Colonic mucosa (tissue), 4 donors: ENCODE measurements around the gene SYNJ2. TPM values are rescaled to one million over a fixed set of nuclear protein-coding genes. Genes with fewer than 3 reads are reported as not detected.

Source experiments
- DNase-seq: peaks from one replicate; pipeline ENCODE4 v3.0.0-alpha.2; 2020
- H3K27ac ChIP-seq: fragments of 200-600 bp; one replicate; pipeline ENCODE4 v1.8.0; 2021
- H3K27me3 ChIP-seq: fragments of 200-600 bp; one replicate; pipeline ENCODE4 v1.8.0; 2021
- H3K36me3 ChIP-seq: fragments of 200-600 bp; one replicate; pipeline ENCODE4 v1.8.0; 2021
- H3K4me1 ChIP-seq: fragments of 200-600 bp; one replicate; pipeline ENCODE4 v1.8.0; 2021; ENCODE audit warnings: mild to moderate bottlenecking
- H3K4me3 ChIP-seq: fragments of 200-600 bp; one replicate; pipeline ENCODE4 v1.8.0; 2021
- H3K9ac ChIP-seq, 2 donors: one replicate each; pipeline ENCODE4 v1.7.0; 2013; ENCODE audit warnings: control low read depth in 2 of 2, low read depth in 2 of 2, low read length in 2 of 2
- H3K9me3 ChIP-seq: fragments of 200-600 bp; one replicate; pipeline ENCODE4 v1.8.0; 2021
- intact Hi-C: fragments of 100-400 bp; cut with DNase I; formaldehyde crosslinking; loops from one replicate; pipeline ENCODE4 v1.14.1; 2022
- total RNA-seq, 2 donors: library from RNA; stranded (reverse); fragmentation: NEBNext Ultra II Directional in 1 of 2; extraction: Animal tissue kit (Norgen Biotek cat#: 25700) in 1 of 2; gene quantifications; one replicate each; pipeline ENCODE4 v1.2.1, GENCODE V29; 2021
- TF ChIP-seq, protein P1 (sequence below): fragments of 200-600 bp; IDR thresholded peaks from one replicate; pipeline ENCODE4 v1.8.0; 2022; ENCODE audit warnings: antibody characterized with exemption, mild to moderate bottlenecking
- donor health status: healthy.
- donor health status: DM: no; HTN: no; CAD: no.
- donor health status: DM: no; HTN: no; CAD: no.

The SYNJ2 gene
- total RNA-seq, 2 donors from 2014 or later, result 46.0 to 53.5 TPM

DNA sequence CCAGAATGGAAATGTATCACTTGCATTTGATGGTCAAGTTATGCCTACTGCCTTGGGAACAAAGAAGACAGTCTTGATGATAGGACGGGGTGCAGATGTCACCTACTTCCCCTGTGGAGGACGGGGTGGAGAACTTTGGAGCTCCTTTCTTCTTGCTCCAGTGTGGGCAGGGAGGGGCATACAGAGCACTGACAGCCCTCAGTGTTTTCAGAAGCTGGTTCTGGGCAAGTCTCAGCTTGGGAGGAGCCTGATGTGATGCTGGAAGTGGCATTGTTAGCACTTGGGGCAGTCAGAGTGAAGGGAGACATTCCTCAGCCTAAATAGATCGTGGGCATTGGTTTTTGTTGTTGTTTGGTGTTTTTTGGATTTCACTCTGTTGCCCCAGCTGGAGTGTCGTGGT is 59.7 kb downstream of the SYNJ2 start:
- Histone ChIP-seq H3K4me1 (peaks cover 11% of the 10 kb centered on the region), H3K36me3 (no peaks in the 10 kb centered on the region), H3K27me3 (no peaks in the 10 kb centered on the region), H3K9ac (peak overlapping the region in 1 of 2 donors; percentile 23), H3K4me3 (no peak overlapping the region), H3K9me3 (no peaks in the 10 kb centered on the region), H3K27ac (peak overlapping the region; percentile 61)
- TF ChIP-seq, protein P1, sequence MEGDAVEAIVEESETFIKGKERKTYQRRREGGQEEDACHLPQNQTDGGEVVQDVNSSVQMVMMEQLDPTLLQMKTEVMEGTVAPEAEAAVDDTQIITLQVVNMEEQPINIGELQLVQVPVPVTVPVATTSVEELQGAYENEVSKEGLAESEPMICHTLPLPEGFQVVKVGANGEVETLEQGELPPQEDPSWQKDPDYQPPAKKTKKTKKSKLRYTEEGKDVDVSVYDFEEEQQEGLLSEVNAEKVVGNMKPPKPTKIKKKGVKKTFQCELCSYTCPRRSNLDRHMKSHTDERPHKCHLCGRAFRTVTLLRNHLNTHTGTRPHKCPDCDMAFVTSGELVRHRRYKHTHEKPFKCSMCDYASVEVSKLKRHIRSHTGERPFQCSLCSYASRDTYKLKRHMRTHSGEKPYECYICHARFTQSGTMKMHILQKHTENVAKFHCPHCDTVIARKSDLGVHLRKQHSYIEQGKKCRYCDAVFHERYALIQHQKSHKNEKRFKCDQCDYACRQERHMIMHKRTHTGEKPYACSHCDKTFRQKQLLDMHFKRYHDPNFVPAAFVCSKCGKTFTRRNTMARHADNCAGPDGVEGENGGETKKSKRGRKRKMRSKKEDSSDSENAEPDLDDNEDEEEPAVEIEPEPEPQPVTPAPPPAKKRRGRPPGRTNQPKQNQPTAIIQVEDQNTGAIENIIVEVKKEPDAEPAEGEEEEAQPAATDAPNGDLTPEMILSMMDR, result no peak
- intact Hi-C loops, result no loop called here
- DNase-seq, result no peak

DNA sequence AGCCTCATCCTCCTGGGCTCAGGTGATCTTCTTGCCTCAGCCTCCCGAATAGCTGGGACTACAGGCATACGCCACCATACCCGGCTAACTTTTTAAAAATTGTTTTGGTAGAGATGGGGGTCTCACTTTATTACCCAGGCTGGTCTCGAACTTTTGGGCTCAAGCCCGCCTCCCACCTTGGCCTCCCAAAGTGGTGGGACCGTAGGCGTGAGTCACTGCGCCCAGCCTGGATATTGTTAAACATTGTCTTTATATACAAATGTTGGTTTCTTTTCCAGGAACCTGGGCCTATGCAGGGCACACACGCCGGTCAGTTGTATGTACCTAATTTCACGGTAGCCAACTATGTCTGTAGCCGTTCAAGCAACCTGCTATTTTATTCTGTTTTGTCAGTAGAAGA is 60.1 kb downstream of the SYNJ2 start:
- no peak for DNase-seq
- intact Hi-C loops, result no loop called here
- H3K4me1 ChIP-seq, result peaks cover 11% of the 10 kb centered on the region
- no peak overlapping the region for H3K27ac ChIP-seq
- H3K9ac ChIP-seq, result no peak overlapping the region
- H3K36me3 ChIP-seq, result no peaks in the 10 kb centered on the region
- no peaks in the 10 kb centered on the region for H3K27me3 ChIP-seq
- no peaks in the 10 kb centered on the region for H3K9me3 ChIP-seq
- no peak overlapping the region for H3K4me3 ChIP-seq
- TF ChIP-seq, protein P1, result no peak

DNA sequence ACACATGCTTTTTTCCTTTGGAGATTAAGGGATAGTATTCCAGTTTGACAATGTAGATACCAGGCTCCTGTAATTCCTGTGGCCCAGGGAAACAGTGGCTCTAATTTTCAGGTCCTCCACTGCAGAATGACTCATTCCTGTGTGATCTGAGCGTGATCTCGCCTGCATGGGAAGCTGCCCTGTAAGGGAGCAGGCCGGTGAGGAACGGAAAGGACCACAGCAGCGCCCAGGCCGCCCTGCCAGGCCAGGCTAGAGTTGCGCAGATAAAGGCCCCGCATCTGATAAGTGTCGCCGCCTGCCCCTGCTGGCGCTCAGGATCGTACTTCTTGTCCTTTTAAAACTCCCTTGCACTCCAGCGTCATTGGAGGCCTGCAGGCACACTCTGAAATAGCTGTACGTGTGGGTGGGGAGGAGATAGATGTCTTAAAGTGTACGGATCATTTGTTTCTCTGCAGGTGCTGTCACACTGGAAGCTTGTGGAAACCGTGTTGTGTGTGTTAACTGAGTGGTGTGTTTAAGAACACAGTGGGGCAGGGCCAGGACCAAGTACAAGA is 60.7 kb downstream of the SYNJ2 start:
- peaks cover 11% of the 10 kb centered on the region for H3K4me1 ChIP-seq
- no peaks in the 10 kb centered on the region for H3K9me3 ChIP-seq
- intact Hi-C loops, result no loop called here
- no peak overlapping the region for H3K4me3 ChIP-seq
- H3K9ac ChIP-seq, result no peak overlapping the region
- H3K27ac ChIP-seq, result no peak overlapping the region
- DNase-seq, result no peak
- TF ChIP-seq, protein P1, result no peak
- no peaks in the 10 kb centered on the region for H3K36me3 ChIP-seq
- H3K27me3 ChIP-seq, result no peaks in the 10 kb centered on the region

DNA sequence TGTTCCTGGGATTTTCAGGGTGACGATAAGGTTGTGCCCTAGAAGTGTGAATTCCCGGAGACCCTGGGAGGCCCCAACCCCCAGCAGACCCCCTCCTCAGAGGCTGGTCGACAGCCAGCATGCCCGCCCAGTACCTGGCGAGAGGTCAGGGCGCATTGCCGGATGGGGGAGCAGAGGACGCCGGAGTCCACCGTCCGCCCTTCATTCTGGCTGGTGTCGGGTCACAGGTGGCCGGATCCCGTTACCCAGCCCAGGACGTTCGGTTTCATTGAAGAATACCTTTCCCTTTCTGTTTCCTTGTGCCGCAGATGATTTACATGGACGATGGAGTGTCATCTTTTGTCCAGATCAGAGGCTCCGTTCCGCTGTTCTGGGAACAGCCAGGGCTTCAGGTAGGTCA is 61.3 kb downstream of the SYNJ2 start:
- H3K36me3 ChIP-seq, result no peaks in the 10 kb centered on the region
- H3K9me3 ChIP-seq, result no peaks in the 10 kb centered on the region
- no peaks in the 10 kb centered on the region for H3K27me3 ChIP-seq
- TF ChIP-seq, protein P1, result no peak
- no peak overlapping the region for H3K27ac ChIP-seq
- H3K4me3 ChIP-seq, result no peak overlapping the region
- H3K9ac ChIP-seq, result no peak overlapping the region
- intact Hi-C loops, result no loop called here
- H3K4me1 ChIP-seq, result peaks cover 11% of the 10 kb centered on the region
- no peak for DNase-seq

DNA sequence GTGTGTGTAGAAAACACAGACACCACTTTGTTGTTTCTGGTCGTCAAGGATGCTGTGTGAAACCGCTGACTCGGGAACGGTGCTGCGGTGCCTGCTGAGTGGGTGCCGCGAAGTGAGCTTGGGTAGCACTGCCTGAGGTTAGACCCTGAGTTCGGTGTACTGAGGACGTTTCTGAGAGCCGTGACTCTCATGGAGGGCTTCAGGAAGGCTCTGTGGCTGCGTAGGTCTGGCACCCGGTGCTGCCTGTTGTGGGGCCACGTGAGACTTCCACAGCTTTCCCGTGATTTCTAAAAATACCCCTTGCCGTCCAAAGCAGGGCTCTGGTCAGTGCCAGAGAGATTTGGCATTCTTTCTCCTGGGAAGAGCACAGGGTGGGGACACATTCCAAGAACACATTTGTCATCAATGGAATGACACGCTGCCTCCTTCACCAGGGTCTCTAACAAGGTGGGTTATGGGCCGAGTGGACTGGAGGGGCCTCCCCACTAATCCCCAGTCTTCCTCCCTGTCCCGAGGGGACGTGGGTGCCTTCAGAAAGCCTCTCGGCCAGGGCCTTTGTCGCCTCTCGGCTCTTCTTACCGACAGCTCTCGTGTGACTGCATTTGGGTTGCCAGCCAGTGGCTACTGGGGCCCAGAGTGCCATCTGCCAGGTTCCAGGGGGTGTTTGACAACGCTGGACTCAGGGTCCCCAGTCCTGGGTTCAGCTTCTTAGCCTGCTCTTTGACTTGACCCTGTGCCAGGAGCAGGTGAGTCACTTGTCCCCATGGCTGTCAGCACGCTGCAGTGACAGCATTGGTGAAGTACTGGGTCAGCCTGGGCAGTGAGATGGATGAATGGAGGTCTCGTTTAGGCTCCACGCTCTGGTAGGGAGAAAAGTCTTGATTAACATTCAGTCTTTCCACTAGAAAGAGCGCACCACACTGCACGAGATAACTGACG is 62.2 kb downstream of the SYNJ2 start:
- no peaks in the 10 kb centered on the region for H3K9me3 ChIP-seq
- peak; percentile 67 for DNase-seq
- H3K9ac ChIP-seq, result no peak overlapping the region
- H3K27me3 ChIP-seq, result no peaks in the 10 kb centered on the region
- H3K4me3 ChIP-seq, result no peak overlapping the region
- TF ChIP-seq, protein P1, result no peak
- intact Hi-C loops, result no loop called here
- peaks cover 11% of the 10 kb centered on the region for H3K4me1 ChIP-seq
- no peaks in the 10 kb centered on the region for H3K36me3 ChIP-seq
- no peak overlapping the region for H3K27ac ChIP-seq
